HG02763 (cell line): Measurements from ENCODE around the gene DOCK1.

Experiments
- ATAC-seq: cut with Tn5 transposase; IDR thresholded peaks from one replicate; pipeline ENCODE4 v1.9.1; 2021; ENCODE audit warnings: mild to moderate bottlenecking, moderate library complexity; ENCODE audit not compliant: unreplicated experiment

Gene DOCK1

GRCh38 chr10:127374074-127374680 is 468.9 kb downstream of the DOCK1 start:
- no peak for ATAC-seq

- ATAC-seq: no peak
Observed at GRCh38 chr10:127374901-127375300, 469.7 kb downstream of the DOCK1 start.

GRCh38 chr10:127375461-127375860 is 470.2 kb downstream of the DOCK1 start:
- ATAC-seq: no peak

GRCh38 chr10:127376071-127376470 is 470.8 kb downstream of the DOCK1 start:
- ATAC-seq: no peak

GRCh38 chr10:127378628-127379027 is 473.4 kb downstream of the DOCK1 start:
- no peak for ATAC-seq

GRCh38 chr10:127384532-127384931 is 479.3 kb downstream of the DOCK1 start:
- no peak for ATAC-seq

GRCh38 chr10:127385066-127385465 is 479.8 kb downstream of the DOCK1 start:
- no peak for ATAC-seq

- ATAC-seq: no peak
Observed at GRCh38 chr10:127386606-127387327, 481.5 kb downstream of the DOCK1 start.

GRCh38 chr10:127391875-127392274 is 486.6 kb downstream of the DOCK1 start:
- ATAC-seq: no peak

GRCh38 chr10:127392351-127393235 is 487.4 kb downstream of the DOCK1 start:
- ATAC-seq: no peak

- no peak for ATAC-seq
Observed at GRCh38 chr10:127398140-127398970, 493.1 kb downstream of the DOCK1 start.

GRCh38 chr10:127398971-127399365 is 493.7 kb downstream of the DOCK1 start:
- ATAC-seq: no peak

GRCh38 chr10:127399668-127400067 is 494.4 kb downstream of the DOCK1 start:
- no peak for ATAC-seq

- no peak for ATAC-seq
Observed at GRCh38 chr10:127400216-127400615, 495.0 kb downstream of the DOCK1 start.

- no peak for ATAC-seq
Observed at GRCh38 chr10:127402596-127403409, 497.6 kb downstream of the DOCK1 start.

- no peak for ATAC-seq
Observed at GRCh38 chr10:127405221-127405620, 500.0 kb downstream of the DOCK1 start.

- no peak for ATAC-seq
Observed at GRCh38 chr10:127406018-127406550, 500.9 kb downstream of the DOCK1 start.

- ATAC-seq: no peak
Observed at GRCh38 chr10:127407551-127407950, 502.3 kb downstream of the DOCK1 start.

- no peak for ATAC-seq
Observed at GRCh38 chr10:127408112-127408710, 503.0 kb downstream of the DOCK1 start.
